Stimulated activated CD8-positive, alpha-beta memory T cell treated with anti-CD3 and anti-CD28 coated beads, Interleukin-15, amount 100 ng/mL, for 1 hour (primary cell): ENCODE data around the gene C1orf185.
"Not testable (repeated sequence)": the region's sequence is repeated elsewhere in the genome, so short reads cannot be mapped to it uniquely, and the experiment has no call there.

ENCODE experiments used
- DNase-seq: peaks from one replicate; pipeline ENCODE4 v3.0.0-alpha.2; 2020; ENCODE audit warnings: low read depth

C1orf185 gene

GRCh38 chr1:51137696-51138095, 35.7 kb downstream of the C1orf185 start:
- not testable (repeated sequence) for DNase-seq

- no peak for DNase-seq
Measured at GRCh38 chr1:51139474-51139873, 37.4 kb downstream of the C1orf185 start.

GRCh38 chr1:51147394-51147793, 45.4 kb downstream of the C1orf185 start:
- DNase-seq = no peak

GRCh38 chr1:51154776-51155175, 52.7 kb downstream of the C1orf185 start:
- DNase-seq = no peak

DNA sequence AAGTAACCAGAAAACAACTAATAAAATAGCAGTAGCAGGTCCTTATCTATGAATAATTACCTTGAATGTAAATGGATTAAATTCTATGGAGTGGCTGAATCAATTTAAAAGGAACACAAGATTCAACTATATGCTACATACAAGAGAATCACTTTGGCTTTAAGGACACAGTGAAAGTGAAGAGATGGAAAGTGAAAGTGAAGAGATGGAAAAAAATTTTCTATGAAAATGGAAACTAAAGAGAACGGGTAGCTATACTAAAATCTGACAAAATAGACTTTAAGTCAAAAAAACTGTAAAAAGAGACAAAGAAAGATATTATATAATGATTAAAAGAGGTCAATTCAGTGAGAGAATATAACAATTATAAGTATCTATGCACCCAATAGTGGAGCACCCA, 54.7 kb downstream of the C1orf185 start:
- DNase-seq = no peak

GRCh38 chr1:51157395-51157794, 55.4 kb downstream of the C1orf185 start:
- no peak for DNase-seq

DNA sequence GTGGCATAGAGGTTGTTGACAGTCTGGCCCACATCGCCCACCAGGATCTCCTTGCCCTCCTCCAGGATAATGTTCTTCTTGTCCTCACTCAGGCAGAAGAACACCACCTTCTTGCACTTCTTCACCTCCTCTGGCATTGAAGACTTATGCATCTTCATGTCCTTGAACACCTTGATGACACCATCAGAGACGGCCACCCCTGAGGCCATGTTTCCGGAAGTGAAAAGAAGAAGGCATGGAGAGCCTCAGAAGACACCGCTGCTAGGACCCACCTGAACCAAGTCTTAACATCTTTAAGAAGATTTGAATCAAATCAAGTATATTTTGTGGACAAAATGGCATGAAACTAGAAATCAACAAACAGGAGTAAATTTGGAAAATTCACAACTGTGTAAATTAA, 56.2 kb downstream of the C1orf185 start:
- DNase-seq = no peak

GRCh38 chr1:51162560-51162959, 60.5 kb downstream of the C1orf185 start:
- DNase-seq = not testable (repeated sequence)

DNA sequence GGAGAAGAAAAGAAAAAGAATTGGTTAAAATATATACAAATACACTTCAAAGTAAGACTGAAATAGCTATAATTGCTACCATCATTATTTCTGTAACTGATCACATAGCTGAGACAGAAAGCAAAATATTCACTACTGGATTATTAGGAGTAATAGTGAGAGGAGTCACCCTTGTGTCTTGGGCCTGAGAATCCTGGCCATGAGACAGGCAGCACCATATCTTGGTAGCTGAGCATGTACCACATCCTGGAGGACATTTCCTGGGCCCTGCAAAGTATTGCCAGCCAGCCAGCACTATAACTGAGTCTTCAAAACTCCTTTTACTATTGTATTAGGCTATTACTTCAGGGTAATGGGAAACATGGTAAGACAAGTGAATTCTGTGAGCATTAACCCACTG, 63.5 kb downstream of the C1orf185 start:
- no peak for DNase-seq

- DNase-seq = no peak
Measured at GRCh38 chr1:51168266-51168845, 66.3 kb downstream of the C1orf185 start.

GRCh38 chr1:51168936-51169335, 66.9 kb downstream of the C1orf185 start:
- DNase-seq = no peak

DNA sequence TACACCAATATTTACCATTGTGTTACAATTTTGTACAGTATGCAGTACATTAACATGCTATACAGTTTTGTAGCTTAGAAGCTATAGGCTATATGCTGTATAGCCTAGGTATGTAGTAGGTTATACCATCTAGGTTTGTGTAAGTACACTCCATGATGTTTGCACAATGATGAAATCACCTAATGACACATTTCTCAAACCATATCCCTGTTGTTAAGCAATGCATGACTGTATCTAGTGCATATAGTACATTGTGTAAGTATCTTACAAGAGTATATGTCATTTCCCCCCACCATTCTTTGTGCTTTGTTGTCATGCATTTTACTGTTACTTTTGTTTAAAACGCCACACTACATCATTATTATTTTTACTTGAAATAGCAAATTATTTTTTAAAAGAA, 68.3 kb downstream of the C1orf185 start:
- DNase-seq = no peak

GRCh38 chr1:51172811-51173210, 70.8 kb downstream of the C1orf185 start:
- no peak for DNase-seq

DNA sequence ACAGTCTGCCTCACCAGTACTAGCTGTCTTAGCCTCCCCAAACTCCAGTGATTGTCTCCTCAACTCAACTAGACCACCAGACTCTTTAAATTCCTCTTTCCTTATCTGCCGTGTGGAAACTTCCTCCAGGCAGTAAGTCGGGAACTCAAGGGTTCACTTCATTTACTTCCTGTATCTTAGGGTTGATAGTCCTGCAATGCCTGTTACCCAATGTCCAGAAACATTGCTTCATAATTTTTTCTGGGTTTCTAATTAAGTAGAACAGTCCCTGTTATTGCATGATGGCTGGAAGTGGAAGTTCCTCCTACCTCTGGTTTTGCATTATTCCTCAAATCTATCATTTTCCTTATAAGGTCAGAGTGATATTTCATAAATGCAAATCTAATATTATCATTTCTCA, 73.2 kb downstream of the C1orf185 start:
- DNase-seq = no peak

- not testable (repeated sequence) for DNase-seq
Measured at GRCh38 chr1:51177988-51178387, 76.0 kb downstream of the C1orf185 start.

GRCh38 chr1:51188230-51188629, 86.2 kb downstream of the C1orf185 start:
- DNase-seq = no peak

- DNase-seq = peak; percentile 6
Measured at GRCh38 chr1:51189421-51190073, 87.5 kb downstream of the C1orf185 start.

- DNase-seq = no peak
Measured at GRCh38 chr1:51190961-51191360, 88.9 kb downstream of the C1orf185 start.

DNA sequence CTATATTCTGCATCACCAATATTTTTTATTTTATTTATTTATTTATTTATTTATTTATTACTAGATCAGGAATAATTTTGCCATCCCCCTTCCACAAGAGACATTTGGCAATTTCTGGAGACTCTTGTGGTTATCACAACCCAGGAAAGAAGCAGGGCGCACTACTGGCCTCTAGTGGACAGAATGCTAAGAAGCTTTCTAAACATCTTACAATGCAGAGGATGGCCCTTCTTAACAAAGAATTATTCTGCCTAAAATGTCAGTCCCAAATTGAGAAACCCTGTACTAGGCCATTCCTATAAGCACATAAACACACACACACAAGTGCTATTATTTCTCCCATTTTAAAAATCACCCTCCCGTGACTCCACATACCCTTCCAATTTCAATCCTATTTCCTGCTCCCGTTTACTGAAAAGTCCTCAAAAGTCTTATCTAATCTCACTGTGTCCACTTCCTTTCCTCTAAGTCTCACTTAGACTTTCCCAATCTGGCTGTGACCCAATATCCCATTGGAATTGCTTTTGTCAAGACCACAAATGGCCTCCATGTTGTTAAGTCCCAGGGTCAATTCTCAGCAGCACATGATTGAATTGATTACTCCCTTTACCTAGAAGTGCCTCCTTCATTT, 90.3 kb downstream of the C1orf185 start:
- peak; percentile 39 for DNase-seq

GRCh38 chr1:51193564-51193963, 91.5 kb downstream of the C1orf185 start:
- no peak for DNase-seq
